ENCODE measurements around the gene SLC26A8. TPM values are rescaled to one million over a fixed set of nuclear protein-coding genes. Genes with fewer than 3 reads are reported as not detected.

Gene SLC26A8
- total RNA-seq, 1 experiment from 2014 or later: 0.09 TPM

GRCh38 chr6:35935469-35935868 lies 89.0 kb downstream of the SLC26A8 start:
- no peak overlapping the region for H2BK20ac ChIP-seq (ENCODE audit: low read depth, low read length, poor library complexity, severe bottlenecking)
- peaks cover 0 to 14% (median 0%) of the 10 kb centered on the region in 3 experiments; a peak in 3 of 7 replicates for H3K36me3 Mint-ChIP-seq (ENCODE audit: insufficient read depth in 1 of 3, low read depth in 3 of 3)
- no peak overlapping the region for H3K23ac ChIP-seq (ENCODE audit: insufficient read length, low read depth, low read length)
- no peak overlapping the region for H3K14ac ChIP-seq (ENCODE audit: insufficient read depth, low read length)
- no CpG with 5 or more reads among the region's 5 CpGs for WGBS (ENCODE audit: extremely low coverage, insufficient read length, low lambda C conversion rate)
- no peak overlapping the region for H3K4ac ChIP-seq (ENCODE audit: low read depth, low read length)
- peaks cover 7 to 17% of the 10 kb centered on the region in 2 experiments for H3K9me3 Mint-ChIP-seq
- H3K23me2 ChIP-seq (ENCODE audit: insufficient read length, low read depth, low read length, poor library complexity, severe bottlenecking): peaks cover 2% of the 10 kb centered on the region
- no peak overlapping the region for H3K18ac ChIP-seq (ENCODE audit: insufficient read length, low read depth, low read length)
- H2BK12ac ChIP-seq (ENCODE audit: insufficient read length, low read depth, low read length): no peak overlapping the region
- no peak overlapping the region for H2BK15ac ChIP-seq (ENCODE audit: low read depth, low read length)
- H4K91ac ChIP-seq (ENCODE audit: insufficient read length, low read depth, low read length): no peak overlapping the region
- H3K27ac ChIP-seq (ENCODE audit: insufficient read length, low read depth, low read length): no peak overlapping the region
- H2AFZ ChIP-seq (ENCODE audit: low read length): no peak overlapping the region
- H4K5ac ChIP-seq (ENCODE audit: insufficient read length, low read depth, low read length): no peak overlapping the region
- no peak overlapping the region for H2AK5ac ChIP-seq (ENCODE audit: insufficient read length, low read length)
- no peak overlapping the region for H3K4me2 ChIP-seq (ENCODE audit: insufficient read depth, insufficient read length, low read length)
- TF ChIP-seq CTCF (conservative IDR thresholded peaks at IDR 0.05): no peak
- no peak overlapping the region for H2BK5ac ChIP-seq (ENCODE audit: insufficient read length, low read length)
- no peak overlapping the region for H3K9ac ChIP-seq (ENCODE audit: extremely low read depth, insufficient read length, low read length)
- H3K4me1 ChIP-seq (ENCODE audit: insufficient read depth, low read length): no peaks in the 10 kb centered on the region
- H3K56ac ChIP-seq (ENCODE audit: insufficient read length, low read depth, low read length): no peak overlapping the region
- peaks cover 2% of the 10 kb centered on the region; the same call in 1 of the 2 replicates for H3K27me3 ChIP-seq (ENCODE audit: insufficient read depth, low read length)
- peaks cover 5 to 6% of the 10 kb centered on the region in 2 experiments for H3K4me1 Mint-ChIP-seq
- H4K8ac ChIP-seq (replicated peaks; ENCODE audit: insufficient read length, low read depth, low read length): no peak overlapping the region
- no peak for DNase-seq
- H4K20me1 ChIP-seq (ENCODE audit: control insufficient read depth, insufficient read depth, insufficient read length): no peaks in the 10 kb centered on the region
- peaks cover 4% of the 10 kb centered on the region for H3K9me3 ChIP-seq (ENCODE audit: control insufficient read depth, low read depth, low read length)
- H3K27ac Mint-ChIP-seq: no peak overlapping the region
- H3K4me3 Mint-ChIP-seq: no peak overlapping the region
- no peaks in the 10 kb centered on the region for H3K79me2 ChIP-seq (ENCODE audit: insufficient read depth, low read length)
- no peak overlapping the region for H2BK120ac ChIP-seq (ENCODE audit: low read depth, low read length, poor library complexity, severe bottlenecking)
- H3K27me3 Mint-ChIP-seq (ENCODE audit: low read depth): peaks cover 9% of the 10 kb centered on the region
- H3T11ph ChIP-seq (ENCODE audit: low read length): no peak overlapping the region
- H3K79me1 ChIP-seq (ENCODE audit: insufficient read depth, low read depth, low read length, poor library complexity, severe bottlenecking): no peaks in the 10 kb centered on the region
